Glutamatergic neuron (in vitro differentiated cells): ENCODE data around the gene WDR6. TPM values are rescaled to one million over a fixed set of nuclear protein-coding genes. Genes with fewer than 3 reads are reported as not detected.

Source experiments
- DNase-seq: peaks from one replicate; pipeline ENCODE4 v3.0.0; 2022
- H3K27ac Mint-ChIP-seq: one replicate; pipeline ENCODE4 v1.8.0; 2020; ENCODE audit warnings: mild to moderate bottlenecking, mixed read lengths, inconsistent platforms; ENCODE audit not compliant: unreplicated experiment
- H3K27me3 Mint-ChIP-seq: one replicate; pipeline ENCODE4 v1.8.0; 2020; ENCODE audit warnings: mild to moderate bottlenecking, moderate library complexity, mixed read lengths, inconsistent platforms; ENCODE audit not compliant: unreplicated experiment
- H3K36me3 Mint-ChIP-seq: one replicate; pipeline ENCODE4 v1.8.0; 2020; ENCODE audit warnings: mild to moderate bottlenecking, mixed read lengths, inconsistent platforms; ENCODE audit not compliant: unreplicated experiment
- H3K4me1 Mint-ChIP-seq: one replicate; pipeline ENCODE4 v1.8.0; 2020; ENCODE audit warnings: mild to moderate bottlenecking, low read depth, mixed read lengths, inconsistent platforms; ENCODE audit not compliant: unreplicated experiment
- H3K4me3 Mint-ChIP-seq: one replicate; pipeline ENCODE4 v1.8.0; 2020; ENCODE audit warnings: mild to moderate bottlenecking, mixed read lengths, inconsistent platforms; ENCODE audit not compliant: unreplicated experiment
- H3K9me3 Mint-ChIP-seq: one replicate; pipeline ENCODE4 v1.8.0; 2020; ENCODE audit warnings: mild to moderate bottlenecking, moderate library complexity, mixed read lengths, inconsistent platforms; ENCODE audit not compliant: unreplicated experiment
- microRNA-seq: library from miRNA; unstranded; fragments of <30 nt; microRNA quantifications from one replicate; pipeline ENCODE4, GENCODE V29; 2020; ENCODE audit not compliant: unreplicated experiment
- total RNA-seq: library from RNA; stranded (reverse); fragmentation: NEBNext Ultra II Directional; extraction: Animal tissue kit (Norgen Biotek cat#: 25700); gene quantifications from one replicate; pipeline ENCODE4 v1.2.1, GENCODE V29; 2021; ENCODE audit not compliant: unreplicated experiment
- TF ChIP-seq, protein P1 (sequence below): fragments of 200-600 bp; sonication (generic); IDR thresholded peaks from one replicate; pipeline ENCODE4 v1.5.0; 2021; ENCODE audit not compliant: partially characterized antibody, unreplicated experiment

Gene WDR6
- total RNA-seq, 1 donor from 2014 or later = 236 TPM

DNA sequence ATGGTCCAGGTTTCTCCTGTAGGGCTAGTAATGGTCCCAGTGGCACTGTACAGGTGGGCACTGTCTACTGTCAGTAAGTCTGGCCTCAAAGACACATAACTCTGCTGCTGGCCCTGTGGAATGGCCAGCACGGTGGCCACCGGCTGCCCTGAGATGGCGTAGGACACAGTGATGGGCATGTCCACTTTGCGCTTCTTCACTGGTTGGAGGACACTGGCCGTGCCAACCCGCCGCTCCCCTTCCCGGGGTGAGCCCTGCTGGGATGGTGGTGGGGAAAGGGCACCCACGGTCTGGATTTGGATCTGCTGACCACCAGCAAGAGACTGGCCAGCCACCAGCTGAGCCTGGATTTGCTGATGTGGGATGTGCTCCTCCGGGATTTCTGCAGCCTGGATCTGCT, 50.1 kb downstream of the WDR6 start:
- TF ChIP-seq, protein P1, sequence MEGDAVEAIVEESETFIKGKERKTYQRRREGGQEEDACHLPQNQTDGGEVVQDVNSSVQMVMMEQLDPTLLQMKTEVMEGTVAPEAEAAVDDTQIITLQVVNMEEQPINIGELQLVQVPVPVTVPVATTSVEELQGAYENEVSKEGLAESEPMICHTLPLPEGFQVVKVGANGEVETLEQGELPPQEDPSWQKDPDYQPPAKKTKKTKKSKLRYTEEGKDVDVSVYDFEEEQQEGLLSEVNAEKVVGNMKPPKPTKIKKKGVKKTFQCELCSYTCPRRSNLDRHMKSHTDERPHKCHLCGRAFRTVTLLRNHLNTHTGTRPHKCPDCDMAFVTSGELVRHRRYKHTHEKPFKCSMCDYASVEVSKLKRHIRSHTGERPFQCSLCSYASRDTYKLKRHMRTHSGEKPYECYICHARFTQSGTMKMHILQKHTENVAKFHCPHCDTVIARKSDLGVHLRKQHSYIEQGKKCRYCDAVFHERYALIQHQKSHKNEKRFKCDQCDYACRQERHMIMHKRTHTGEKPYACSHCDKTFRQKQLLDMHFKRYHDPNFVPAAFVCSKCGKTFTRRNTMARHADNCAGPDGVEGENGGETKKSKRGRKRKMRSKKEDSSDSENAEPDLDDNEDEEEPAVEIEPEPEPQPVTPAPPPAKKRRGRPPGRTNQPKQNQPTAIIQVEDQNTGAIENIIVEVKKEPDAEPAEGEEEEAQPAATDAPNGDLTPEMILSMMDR = no peak
- DNase-seq = no peak
- no peaks in the 10 kb centered on the region for H3K4me1 Mint-ChIP-seq
- peaks cover 2% of the 10 kb centered on the region for H3K27me3 Mint-ChIP-seq
- H3K4me3 Mint-ChIP-seq = no peak overlapping the region
- H3K27ac Mint-ChIP-seq = no peak overlapping the region
- H3K9me3 Mint-ChIP-seq = peaks cover 2% of the 10 kb centered on the region
- peaks cover 3% of the 10 kb centered on the region for H3K36me3 Mint-ChIP-seq

DNA sequence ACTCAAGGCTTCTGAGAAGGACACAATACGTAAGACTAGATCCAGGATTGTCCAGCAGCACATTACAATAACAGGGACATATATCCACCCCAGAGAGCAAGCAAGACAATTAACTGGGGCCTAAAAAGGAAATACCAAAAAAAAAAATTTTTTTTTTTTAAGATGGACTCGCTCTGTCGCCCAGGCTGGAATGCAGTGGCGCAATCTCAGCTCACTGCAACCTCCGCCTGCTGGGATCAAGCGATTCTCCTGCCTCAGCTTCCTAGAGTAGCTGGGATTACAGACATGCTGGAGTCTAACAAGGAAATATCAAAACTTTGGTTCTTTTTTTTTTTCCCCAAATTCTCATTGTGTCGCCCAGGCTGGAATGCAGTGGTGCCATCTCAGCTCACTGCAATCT, 50.8 kb downstream of the WDR6 start:
- Mint-ChIP-seq H3K4me1 (no peaks in the 10 kb centered on the region), H3K9me3 (no peaks in the 10 kb centered on the region), H3K27ac (no peak overlapping the region), H3K27me3 (no peaks in the 10 kb centered on the region), H3K36me3 (no peaks in the 10 kb centered on the region), H3K4me3 (no peak overlapping the region)
- DNase-seq = no peak
- TF ChIP-seq, protein P1 = no peak

Small RNA genes lying within 50 kb of the gene (microRNA-seq; reads per million reads assigned to microRNA genes)
- gene MIR191 (5,745 reads per million, percentile 97 among the genes with 10 or more reads in this experiment), gene MIR425 (4,427 reads per million, percentile 96 among the genes with 10 or more reads in this experiment)

Other genes starting within 250 kb of the WDR6 start
- gene PRKAR2A, start 159.5 kb upstream of the WDR6 start, total RNA-seq = 55.5 TPM
- 24.3 TPM for gene SLC25A20, start 108.5 kb upstream of the WDR6 start, total RNA-seq
- gene ARIH2, start 88.5 kb upstream of the WDR6 start, total RNA-seq = 74.6 TPM
- gene P4HTM, start 17.1 kb upstream of the WDR6 start, total RNA-seq = 18.4 TPM
- 26.3 TPM for gene DALRD3, start 11.2 kb downstream of the WDR6 start, total RNA-seq
- 50.6 TPM for gene NDUFAF3, start 14.7 kb downstream of the WDR6 start, total RNA-seq
- 100 TPM for gene IMPDH2, start 22.0 kb downstream of the WDR6 start, total RNA-seq
- gene QRICH1, start 86.7 kb downstream of the WDR6 start, total RNA-seq = 135 TPM
- gene QARS1, start 97.4 kb downstream of the WDR6 start, total RNA-seq = 266 TPM
- gene USP19, start 113.4 kb downstream of the WDR6 start, total RNA-seq = 83.1 TPM
- 16.6 TPM for gene LAMB2, start 125.7 kb downstream of the WDR6 start, total RNA-seq
- gene CCDC71, start 158.9 kb downstream of the WDR6 start, total RNA-seq = 22.1 TPM
- gene KLHDC8B, start 164.2 kb downstream of the WDR6 start, total RNA-seq = 36.3 TPM